HG02571 (cell line): ENCODE measurements around the gene SPR.
"Not testable (repeated sequence)": the region's sequence is repeated elsewhere in the genome, so short reads cannot be mapped to it uniquely, and the experiment has no call there.

Experiments used
- ATAC-seq: cut with Tn5 transposase; IDR thresholded peaks from one replicate; pipeline ENCODE4 v1.9.1; 2021; ENCODE audit warnings: mild to moderate bottlenecking, moderate library complexity; ENCODE audit not compliant: unreplicated experiment

Gene SPR

GRCh38 chr2:72888438-72889202 lies 1.4 kb downstream of the SPR start:
- no peak for ATAC-seq

DNA sequence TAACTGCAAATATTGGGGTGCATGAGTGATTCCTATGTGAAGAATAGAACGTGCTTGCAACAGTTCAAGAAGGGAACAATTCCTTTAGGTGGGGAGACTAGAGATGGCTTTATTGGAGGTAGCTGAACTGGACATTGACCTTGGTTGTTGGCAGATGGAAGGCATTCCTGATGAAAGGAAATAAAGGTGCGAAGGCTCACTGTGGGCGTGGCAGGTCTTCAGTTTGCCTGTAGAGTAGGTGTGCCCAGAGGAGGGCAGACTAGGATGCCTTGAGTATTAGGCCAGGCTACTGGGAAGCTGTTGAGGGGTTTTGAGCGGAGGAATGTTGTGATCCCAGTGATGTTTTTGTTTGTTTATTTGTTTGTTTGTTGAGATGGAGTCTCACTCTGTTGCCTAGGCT lies 2.8 kb downstream of the SPR start:
- no peak for ATAC-seq

GRCh38 chr2:72891091-72891818 lies 4.0 kb downstream of the SPR start:
- ATAC-seq = no peak

DNA sequence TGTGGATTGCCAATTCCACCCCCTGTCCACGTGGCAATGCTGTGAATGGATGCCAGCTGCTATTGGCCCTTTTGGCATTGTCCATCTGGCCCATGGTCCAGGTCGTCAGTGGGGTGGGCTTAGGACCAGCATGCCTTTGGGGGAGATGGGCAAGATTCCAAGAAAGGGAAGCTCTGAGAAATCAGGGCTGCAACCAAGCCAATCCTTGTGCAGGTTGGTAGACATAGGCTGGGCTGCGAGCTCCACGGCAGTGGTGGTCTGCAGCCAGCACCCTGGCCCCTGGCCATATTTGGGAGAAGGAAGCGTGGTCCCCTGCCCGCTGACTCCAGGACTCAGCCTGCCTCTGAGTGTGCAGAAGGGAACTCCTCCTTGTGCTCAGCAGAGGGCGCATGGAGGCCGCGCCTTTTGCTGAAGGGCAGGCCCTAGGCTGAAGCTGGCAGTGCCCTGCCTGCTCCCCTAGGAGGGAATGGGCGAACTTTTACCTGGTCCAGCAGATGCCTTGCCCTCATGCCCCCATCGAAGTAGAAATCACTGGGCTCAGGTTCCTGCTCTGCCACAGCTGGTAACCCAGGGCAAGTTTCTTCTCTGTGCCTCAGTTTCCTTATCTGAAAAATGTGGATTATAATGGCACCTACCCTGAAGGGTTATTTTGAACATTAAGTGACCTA lies 5.4 kb downstream of the SPR start:
- ATAC-seq = peak; percentile 59

GRCh38 chr2:72893594-72894319 lies 6.5 kb downstream of the SPR start:
- ATAC-seq = peak; percentile 49

DNA sequence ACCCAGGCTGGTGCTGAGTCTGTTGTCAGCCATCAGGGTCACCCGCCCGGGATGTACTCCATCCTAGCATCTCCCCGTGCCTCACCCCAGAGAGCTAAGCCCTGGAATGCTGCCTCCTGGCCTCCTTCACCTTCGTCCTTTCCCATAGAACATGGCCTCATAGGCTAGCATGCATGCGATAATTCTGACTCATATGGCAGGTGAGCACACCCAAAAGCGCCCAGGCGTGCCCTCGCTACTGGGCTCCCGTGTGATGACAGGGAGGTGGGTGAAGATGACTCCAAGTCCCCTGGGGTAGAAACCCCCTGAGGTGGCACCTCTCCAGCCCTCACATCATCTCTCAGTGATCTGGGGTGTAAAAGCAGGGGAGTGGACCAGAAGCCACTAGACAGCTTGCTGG lies 7.3 kb downstream of the SPR start:
- no peak for ATAC-seq

GRCh38 chr2:72895154-72895553 lies 7.9 kb downstream of the SPR start:
- no peak for ATAC-seq

- no peak for ATAC-seq
Observed at GRCh38 chr2:72895759-72896281, 8.6 kb downstream of the SPR start.

DNA sequence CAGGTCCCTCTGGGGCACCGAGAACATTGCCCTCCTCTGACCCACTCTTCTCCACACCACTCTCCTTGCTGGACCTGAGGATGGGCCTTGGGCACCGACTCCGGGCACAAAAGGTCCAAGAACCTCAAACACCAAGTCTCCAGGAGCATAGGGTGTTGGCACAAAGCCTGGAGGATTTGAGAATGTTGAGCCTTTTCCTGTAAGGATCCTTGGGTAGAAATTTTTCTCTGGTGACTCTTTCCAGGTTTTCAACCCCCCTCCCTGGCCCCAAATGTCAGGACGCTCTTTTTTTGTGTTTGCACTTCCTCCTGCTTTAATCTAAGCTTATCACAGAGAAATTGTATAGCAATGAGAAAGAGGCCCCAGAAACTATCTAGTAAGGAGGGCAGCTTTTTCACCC lies 9.2 kb downstream of the SPR start:
- no peak for ATAC-seq

DNA sequence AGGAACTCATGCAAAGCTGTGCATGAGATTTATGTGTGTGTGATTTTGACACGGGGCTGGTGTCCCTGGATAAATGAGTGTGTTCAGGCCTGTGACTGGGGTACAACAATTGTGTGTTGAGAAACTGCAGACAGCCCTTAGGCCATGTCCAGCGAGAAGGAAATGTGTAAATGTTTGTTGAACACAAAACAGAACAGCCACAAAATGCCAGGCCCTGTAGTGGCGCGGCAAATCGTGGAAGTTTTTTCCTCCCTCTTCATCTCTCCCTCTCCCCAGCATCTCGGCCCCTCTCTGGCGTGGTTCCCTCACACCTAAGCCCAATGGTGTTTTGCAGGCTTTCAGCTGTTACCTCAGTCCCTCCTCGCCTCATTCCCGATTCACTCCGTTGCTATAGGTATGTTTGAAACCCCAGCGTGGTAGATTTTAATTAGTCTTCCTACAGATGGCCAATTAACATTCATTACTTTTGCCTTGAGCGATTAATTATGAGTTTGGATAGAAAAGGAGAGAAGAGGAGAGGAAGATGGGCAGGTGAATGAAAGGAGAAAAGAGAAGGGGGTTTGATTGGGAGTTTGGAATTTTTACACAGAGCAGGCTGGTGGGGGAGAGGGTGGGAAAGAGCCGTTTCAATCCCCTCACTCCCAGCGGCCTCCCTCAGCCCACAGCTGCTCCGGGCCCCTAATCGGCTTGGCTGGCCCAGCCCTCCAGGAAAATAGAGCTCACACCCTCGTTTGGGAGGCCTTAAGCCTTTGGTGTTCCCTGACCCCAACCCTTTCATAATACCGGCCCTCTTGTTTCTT lies 10.8 kb downstream of the SPR start:
- no peak for ATAC-seq

- no peak for ATAC-seq
Observed at GRCh38 chr2:72898585-72898906, 11.3 kb downstream of the SPR start.

DNA sequence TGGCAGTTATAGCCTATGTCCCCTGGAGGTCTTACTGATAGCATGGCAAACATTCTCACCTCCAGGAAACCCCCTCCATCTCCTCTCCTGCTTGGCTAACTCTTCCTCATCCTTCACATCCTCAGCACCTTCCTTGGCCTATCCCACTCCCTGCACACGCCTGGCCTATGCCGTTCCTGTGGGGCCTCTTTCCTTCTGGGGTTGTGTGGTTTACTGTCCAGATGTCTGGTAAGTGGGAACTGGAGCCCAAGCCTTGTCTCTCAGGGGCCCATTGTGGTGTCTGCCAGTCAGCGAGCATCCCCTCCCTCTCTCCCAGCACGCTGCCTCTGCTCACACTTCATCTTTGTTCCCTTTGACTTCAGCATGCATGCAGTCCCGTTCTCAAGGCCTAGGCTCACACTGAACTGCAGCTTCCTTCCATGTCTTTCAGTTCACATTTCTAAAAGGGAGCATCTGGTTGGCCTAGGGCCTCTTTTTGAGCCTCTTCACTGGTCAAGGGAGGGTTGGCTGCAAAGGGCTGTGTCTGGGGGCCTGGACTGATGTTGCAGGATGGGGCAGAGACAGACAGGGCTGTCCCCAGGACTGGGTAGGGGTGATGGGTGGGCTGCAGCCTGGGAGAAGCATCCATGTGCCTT lies 13.1 kb downstream of the SPR start:
- no peak for ATAC-seq

GRCh38 chr2:72901426-72901825 lies 14.2 kb downstream of the SPR start:
- no peak for ATAC-seq

DNA sequence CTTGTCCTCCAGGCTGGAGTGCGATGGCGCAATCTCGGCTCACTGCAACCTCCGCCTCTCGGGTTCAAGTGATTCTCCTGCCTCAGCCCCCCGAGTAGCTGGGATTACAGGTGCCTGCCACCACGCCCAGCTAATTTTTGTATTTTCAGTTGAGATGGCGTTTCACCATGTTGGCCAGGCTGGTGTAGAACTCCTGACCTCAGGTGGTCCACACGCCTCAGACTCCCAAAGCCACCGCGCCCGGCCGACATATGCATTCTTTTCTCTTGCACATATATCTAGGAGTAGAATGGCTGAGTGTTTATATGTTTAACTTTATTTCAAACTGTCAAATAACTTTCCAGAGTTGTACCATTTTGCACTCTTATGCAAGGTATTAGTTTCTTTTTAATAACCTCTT lies 20.2 kb downstream of the SPR start:
- not testable (repeated sequence) for ATAC-seq

GRCh38 chr2:72908741-72909140 lies 21.5 kb downstream of the SPR start:
- ATAC-seq = no peak

DNA sequence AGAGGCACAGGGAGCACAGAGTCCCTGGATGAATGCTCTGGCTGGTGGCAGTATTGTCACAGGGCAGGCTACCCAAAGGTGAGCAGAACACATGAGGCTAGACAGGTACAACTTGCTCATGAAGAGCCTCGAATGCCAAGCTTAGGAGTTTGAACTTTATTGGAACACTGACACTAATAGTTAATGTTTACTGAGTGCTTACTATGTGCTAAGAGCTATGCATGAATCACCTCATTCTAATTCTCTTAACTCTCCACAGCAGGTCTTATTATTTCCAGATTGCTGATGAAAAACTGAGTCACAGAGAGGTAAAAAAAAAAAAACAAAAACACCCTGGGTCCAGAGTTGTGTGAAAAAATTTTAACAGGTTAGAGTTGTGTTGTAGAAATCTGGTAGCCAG lies 24.0 kb downstream of the SPR start:
- no peak for ATAC-seq

- ATAC-seq = no peak
Observed at GRCh38 chr2:72913486-72914205, 26.4 kb downstream of the SPR start.

DNA sequence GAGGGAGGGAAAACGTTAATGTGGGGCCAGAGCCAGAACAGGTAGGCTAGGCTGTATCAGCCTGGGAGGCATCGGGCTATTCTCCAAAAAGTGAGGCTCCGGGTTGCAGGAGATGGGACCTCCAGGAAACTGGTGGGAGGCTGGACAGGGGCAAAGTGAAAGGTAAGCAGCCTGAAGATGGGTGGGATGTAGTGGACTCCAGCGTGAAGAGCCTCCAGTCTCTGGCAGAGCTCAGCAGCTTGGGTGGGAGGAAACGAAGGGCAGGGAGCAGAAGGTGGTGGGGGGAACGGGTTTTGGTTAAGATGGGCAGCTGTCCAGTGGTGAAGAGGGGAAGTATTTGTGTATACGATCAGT lies 27.0 kb downstream of the SPR start:
- ATAC-seq = no peak

DNA sequence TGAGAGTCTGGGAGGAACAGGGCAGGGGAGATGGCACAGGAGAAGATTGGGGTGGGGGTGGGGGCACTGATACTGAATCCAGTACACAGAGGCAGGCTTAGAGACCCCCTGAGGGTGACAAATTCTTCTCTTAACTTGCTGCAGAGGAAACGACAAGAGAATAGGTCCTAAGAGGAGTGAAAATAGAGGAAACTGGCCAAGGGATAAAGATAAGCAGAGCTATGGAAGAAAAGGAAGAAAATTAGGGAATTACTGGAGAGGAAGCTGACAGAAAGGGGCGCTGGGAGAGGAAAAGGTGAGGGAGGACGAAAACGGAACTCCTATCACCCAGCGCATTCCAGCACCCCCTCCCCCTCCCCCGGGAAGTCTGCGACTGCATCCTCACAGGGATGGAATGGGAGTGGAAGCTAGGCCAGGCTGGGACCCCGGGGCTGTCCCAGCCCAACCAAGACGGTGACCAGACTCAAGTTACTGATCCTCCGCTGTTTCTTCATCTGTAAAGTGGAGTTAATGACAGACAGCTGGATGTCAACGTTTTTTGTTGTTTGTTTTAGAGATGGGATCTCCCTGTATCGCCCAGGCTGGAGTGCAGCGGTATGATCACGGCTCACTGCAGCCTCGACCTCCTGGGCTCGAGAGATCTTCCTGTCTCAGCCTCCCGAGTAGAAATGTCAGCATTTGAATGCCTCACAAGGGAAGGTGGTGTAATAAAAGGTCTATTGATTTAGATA lies 27.5 kb downstream of the SPR start:
- no peak for ATAC-seq
